ENCODE data around the gene ABCC1.

Gene ABCC1

DNA sequence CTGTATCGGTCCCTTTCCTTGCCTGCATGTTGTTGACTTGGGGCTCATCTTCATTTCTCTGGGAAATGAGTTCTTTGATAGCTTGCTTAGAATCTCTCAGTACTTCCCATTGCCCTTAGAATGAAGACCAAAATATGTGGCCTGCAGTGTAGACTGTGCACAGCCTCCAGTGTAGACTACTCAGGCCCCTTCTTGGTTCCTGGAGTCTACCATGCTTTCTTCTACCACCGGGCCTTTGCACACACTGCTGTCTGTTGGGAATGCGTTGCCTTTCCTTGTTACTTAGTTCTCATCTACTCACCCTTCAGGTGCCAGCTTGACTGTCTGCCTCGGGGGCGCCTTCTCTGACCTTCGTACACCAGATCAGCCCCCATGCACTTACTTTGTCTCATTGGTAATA is 82.0 kb downstream of the ABCC1 start:
- no peaks in the 10 kb centered on the region for H3K27me3 ChIP-seq (ENCODE audit: control insufficient read depth, insufficient read depth, low read length)
- H3K4me3 ChIP-seq (ENCODE audit: low read length), result no peak overlapping the region
- H3K4me1 ChIP-seq (ENCODE audit: control insufficient read depth, insufficient read depth, low read length), result peaks cover 31% of the 10 kb centered on the region
- H3K9me3 ChIP-seq (ENCODE audit: control insufficient read depth, low read length), result no peaks in the 10 kb centered on the region
- H3K36me3 ChIP-seq (ENCODE audit: control insufficient read depth, insufficient read depth, low read length), result no peaks in the 10 kb centered on the region
- no peak overlapping the region for H3K9ac ChIP-seq (ENCODE audit: low read length)

DNA sequence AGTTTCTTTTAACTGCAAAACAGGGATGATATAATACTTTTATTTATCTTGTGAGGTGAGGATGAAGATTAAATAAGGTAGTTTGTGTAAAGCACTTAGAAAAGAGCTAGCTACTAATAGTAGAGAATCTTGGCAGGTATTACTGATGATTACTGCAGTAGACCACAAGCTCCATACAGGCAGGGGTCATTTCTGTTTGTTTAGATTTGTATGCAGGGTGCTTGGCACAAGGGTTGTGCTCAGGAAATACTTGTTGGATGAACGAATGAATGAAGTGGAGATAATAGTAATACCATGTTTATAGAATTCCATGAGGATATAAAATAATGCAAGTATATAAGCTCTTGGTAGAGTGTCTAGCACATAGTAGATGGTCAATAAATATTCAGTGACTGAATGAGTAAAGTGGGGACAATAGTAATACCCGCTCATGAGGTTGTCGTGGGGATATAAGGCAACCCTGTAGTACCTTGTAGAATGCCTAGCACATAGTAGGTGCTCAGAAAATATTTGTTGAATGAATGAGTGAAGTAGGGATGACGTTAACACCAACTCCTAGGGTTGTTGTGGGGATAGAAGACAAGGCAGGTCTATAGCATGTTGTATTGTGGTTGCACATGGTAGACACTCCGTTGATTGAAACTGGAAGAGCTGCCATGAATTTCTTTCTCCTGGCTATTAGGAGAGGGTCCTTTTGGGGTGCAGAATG is 83.0 kb downstream of the ABCC1 start:
- H3K27me3 ChIP-seq (ENCODE audit: control insufficient read depth, insufficient read depth, low read length), result no peaks in the 10 kb centered on the region
- H3K9ac ChIP-seq (ENCODE audit: low read length), result no peak overlapping the region
- no peaks in the 10 kb centered on the region for H3K36me3 ChIP-seq (ENCODE audit: control insufficient read depth, insufficient read depth, low read length)
- peaks cover 23% of the 10 kb centered on the region for H3K4me1 ChIP-seq (ENCODE audit: control insufficient read depth, insufficient read depth, low read length)
- no peak overlapping the region for H3K4me3 ChIP-seq (ENCODE audit: low read length)
- H3K9me3 ChIP-seq (ENCODE audit: control insufficient read depth, low read length), result no peaks in the 10 kb centered on the region

DNA sequence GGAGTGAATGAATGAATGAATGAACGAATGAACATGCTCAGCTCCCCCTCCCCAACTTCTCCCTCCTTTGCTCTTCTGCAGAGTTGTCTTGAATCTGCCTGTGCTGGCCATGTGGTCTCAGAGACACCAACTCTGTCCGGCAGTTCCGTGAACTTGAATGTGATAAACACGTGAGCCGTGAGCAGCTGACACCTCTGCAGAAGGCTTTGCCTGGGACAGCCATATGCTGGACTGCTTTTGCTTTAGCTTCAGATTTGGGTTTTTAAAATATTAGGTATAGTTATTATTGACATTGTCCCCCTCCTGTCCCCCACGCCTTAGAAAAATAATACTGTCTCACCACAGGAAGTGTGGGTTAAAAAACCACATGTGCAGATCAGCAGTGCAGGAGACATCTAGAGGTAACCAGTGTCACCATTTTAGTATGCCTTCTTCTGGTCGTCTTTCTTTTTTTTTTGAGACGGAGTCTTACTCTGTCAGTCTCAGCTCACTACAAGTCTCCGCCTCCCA is 83.8 kb downstream of the ABCC1 start:
- Histone ChIP-seq H3K4me3 (ENCODE audit: low read length) (no peak overlapping the region), H3K9me3 (ENCODE audit: control insufficient read depth, low read length) (no peaks in the 10 kb centered on the region), H3K36me3 (ENCODE audit: control insufficient read depth, insufficient read depth, low read length) (no peaks in the 10 kb centered on the region), H3K4me1 (ENCODE audit: control insufficient read depth, insufficient read depth, low read length) (peaks cover 16% of the 10 kb centered on the region), H3K27me3 (ENCODE audit: control insufficient read depth, insufficient read depth, low read length) (no peaks in the 10 kb centered on the region), H3K9ac (ENCODE audit: low read length) (no peak overlapping the region)

DNA sequence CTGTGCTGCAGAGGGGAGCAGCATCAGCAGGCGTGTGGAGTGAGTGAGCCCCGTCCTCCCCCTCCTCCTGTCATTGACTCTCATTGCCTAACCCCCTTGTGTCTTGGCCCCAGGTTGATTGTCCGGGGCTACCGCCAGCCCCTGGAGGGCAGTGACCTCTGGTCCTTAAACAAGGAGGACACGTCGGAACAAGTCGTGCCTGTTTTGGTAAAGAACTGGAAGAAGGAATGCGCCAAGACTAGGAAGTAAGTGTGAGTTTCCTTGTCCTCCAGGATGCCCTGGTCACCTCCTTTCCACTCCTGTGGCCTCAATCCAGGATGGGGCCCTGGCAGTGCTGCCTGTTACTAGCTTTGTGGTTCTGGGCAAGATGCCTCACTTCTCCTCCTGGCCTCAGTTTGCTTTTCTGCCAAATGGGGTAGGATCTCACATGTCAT is 87.0 kb downstream of the ABCC1 start:
- Histone ChIP-seq H3K36me3 (ENCODE audit: control insufficient read depth, insufficient read depth, low read length) (no peaks in the 10 kb centered on the region), H3K9me3 (ENCODE audit: control insufficient read depth, low read length) (no peaks in the 10 kb centered on the region), H3K27me3 (ENCODE audit: control insufficient read depth, insufficient read depth, low read length) (no peaks in the 10 kb centered on the region), H3K4me1 (ENCODE audit: control insufficient read depth, insufficient read depth, low read length) (no peaks in the 10 kb centered on the region), H3K4me3 (ENCODE audit: low read length) (no peak overlapping the region), H3K9ac (ENCODE audit: low read length) (no peak overlapping the region)

DNA sequence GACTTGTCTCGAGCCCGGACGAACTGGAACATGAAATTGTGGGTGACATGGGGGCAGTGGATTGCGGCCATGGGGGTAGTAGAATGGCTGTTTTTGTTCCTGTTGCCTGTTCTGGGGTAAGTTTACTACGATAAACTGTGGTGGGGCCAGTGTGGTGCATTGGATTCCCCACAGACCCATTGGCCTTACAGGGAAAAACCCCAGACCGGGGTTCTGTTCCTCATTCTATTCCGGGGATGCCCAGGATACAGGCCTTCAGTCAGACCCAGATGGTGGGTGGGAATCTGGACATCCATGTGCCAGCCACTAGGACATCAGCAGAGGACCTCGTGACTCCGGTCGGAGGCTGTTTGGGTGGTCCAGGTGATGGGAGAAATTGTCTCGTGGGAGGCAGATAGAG is 88.1 kb downstream of the ABCC1 start:
- H3K4me3 ChIP-seq (ENCODE audit: low read length), result no peak overlapping the region
- no peaks in the 10 kb centered on the region for H3K27me3 ChIP-seq (ENCODE audit: control insufficient read depth, insufficient read depth, low read length)
- H3K36me3 ChIP-seq (ENCODE audit: control insufficient read depth, insufficient read depth, low read length), result no peaks in the 10 kb centered on the region
- H3K9ac ChIP-seq (ENCODE audit: low read length), result no peak overlapping the region
- H3K4me1 ChIP-seq (ENCODE audit: control insufficient read depth, insufficient read depth, low read length), result no peaks in the 10 kb centered on the region
- H3K9me3 ChIP-seq (ENCODE audit: control insufficient read depth, low read length), result no peaks in the 10 kb centered on the region

DNA sequence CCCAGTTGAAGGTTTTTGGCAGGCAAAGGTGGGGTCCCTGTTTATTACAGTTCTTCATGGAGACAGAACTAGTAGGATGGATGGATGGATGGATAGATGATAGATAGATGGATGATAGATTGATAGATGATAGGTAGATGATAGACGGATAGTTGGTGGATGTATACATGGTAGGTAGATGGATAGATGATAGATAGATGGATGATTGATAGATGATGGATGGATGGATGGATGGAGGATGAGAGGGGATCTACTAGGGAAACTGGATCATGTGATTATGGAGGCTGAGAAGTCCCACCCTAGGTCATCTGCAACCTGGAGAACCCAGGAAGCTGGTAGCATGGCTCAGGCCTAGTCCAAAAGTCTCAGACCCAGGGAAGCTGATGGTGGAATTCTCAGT is 88.6 kb downstream of the ABCC1 start:
- Histone ChIP-seq H3K36me3 (ENCODE audit: control insufficient read depth, insufficient read depth, low read length) (no peaks in the 10 kb centered on the region), H3K27me3 (ENCODE audit: control insufficient read depth, insufficient read depth, low read length) (no peaks in the 10 kb centered on the region), H3K9ac (ENCODE audit: low read length) (no peak overlapping the region)

DNA sequence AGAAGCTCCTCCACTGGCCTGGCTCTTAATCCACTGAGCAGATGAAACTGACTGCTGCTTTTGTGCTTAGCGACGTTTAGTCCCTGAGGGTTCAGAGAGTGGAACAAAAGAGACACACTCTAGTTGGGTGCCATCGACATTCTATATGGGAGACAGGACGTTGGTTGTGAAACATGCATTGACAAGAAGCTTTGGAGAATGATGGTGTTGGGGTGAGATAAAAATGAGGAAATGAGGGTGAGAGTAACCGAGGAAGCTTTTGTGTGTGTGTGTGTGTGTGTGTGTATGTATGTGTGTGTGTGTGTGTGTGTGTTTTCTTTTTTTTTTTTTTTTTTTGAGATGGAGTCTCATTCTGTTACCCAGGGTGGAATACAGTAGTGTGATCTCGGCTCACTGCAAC is 89.5 kb downstream of the ABCC1 start:
- no peak overlapping the region for H3K4me3 ChIP-seq (ENCODE audit: low read length)
- no peak overlapping the region for H3K9ac ChIP-seq (ENCODE audit: low read length)
- no peaks in the 10 kb centered on the region for H3K4me1 ChIP-seq (ENCODE audit: control insufficient read depth, insufficient read depth, low read length)
- no peaks in the 10 kb centered on the region for H3K9me3 ChIP-seq (ENCODE audit: control insufficient read depth, low read length)
- no peaks in the 10 kb centered on the region for H3K36me3 ChIP-seq (ENCODE audit: control insufficient read depth, insufficient read depth, low read length)
- H3K27me3 ChIP-seq (ENCODE audit: control insufficient read depth, insufficient read depth, low read length), result no peaks in the 10 kb centered on the region

More for the DNA sequence above, 88.6 kb downstream of the ABCC1 start:
- Histone ChIP-seq H3K9me3 (ENCODE audit: control insufficient read depth, low read length) (no peaks in the 10 kb centered on the region), H3K4me1 (ENCODE audit: control insufficient read depth, insufficient read depth, low read length) (no peaks in the 10 kb centered on the region), H3K4me3 (ENCODE audit: low read length) (no peak overlapping the region)

DNA sequence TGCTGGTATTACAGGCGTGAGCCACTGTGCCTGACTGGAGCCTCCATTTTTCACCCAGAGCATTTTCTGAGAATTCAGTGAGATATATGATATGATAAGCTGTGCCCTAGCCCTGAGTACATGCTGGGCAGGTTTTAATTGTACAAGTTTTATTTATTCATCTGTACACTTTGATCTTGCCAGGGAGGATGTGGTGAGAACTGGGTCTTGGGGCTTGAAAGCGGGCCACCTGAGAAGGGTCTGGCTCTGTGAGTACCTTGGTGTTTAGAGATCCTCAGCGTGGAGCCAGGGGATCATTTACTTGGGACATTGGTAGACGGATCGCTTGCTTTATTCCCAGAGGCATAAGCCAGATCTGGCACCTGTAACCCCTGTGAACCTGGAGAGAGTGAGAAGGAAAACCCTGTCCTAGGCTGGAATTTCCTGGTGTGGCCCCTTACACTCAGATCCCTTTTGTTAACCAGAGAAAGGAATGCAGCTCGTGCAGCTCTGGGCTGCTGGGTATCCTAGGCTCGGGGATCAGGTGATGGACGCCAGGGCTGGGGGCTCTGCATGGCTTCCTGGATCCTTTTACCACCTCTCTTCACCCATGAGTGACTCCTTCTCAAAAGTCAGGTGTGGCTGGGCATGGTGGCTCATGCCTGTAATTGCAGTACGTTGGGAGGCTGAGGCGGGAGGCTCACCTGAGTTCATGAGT is 91.9 kb downstream of the ABCC1 start:
- Histone ChIP-seq H3K36me3 (ENCODE audit: control insufficient read depth, insufficient read depth, low read length) (peaks cover 6% of the 10 kb centered on the region), H3K27me3 (ENCODE audit: control insufficient read depth, insufficient read depth, low read length) (no peaks in the 10 kb centered on the region), H3K9ac (ENCODE audit: low read length) (no peak overlapping the region), H3K4me1 (ENCODE audit: control insufficient read depth, insufficient read depth, low read length) (no peaks in the 10 kb centered on the region), H3K9me3 (ENCODE audit: control insufficient read depth, low read length) (no peaks in the 10 kb centered on the region), H3K4me3 (ENCODE audit: low read length) (no peak overlapping the region)

DNA sequence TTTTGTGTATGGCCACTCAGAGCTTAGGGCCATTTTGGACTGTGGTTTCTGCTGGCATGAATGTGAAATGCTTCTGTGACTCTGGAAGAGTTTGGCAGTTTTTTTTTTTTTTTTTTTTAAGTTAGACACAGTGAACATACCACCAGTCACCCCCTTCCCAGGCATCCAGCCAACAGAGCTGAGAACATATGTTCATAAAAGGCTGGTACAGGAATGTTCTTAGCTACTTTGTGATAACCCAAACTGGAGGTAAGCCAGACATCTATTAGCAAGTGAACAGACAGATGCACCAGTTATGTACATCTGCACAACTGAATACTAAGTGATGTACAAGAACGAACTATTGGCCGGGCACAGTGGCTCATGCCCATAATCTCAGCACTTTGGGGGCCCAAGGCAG is 92.7 kb downstream of the ABCC1 start:
- Histone ChIP-seq H3K36me3 (ENCODE audit: control insufficient read depth, insufficient read depth, low read length) (peaks cover 6% of the 10 kb centered on the region), H3K4me1 (ENCODE audit: control insufficient read depth, insufficient read depth, low read length) (no peaks in the 10 kb centered on the region), H3K4me3 (ENCODE audit: low read length) (no peak overlapping the region), H3K9me3 (ENCODE audit: control insufficient read depth, low read length) (no peaks in the 10 kb centered on the region), H3K27me3 (ENCODE audit: control insufficient read depth, insufficient read depth, low read length) (no peaks in the 10 kb centered on the region), H3K9ac (ENCODE audit: low read length) (no peak overlapping the region)

DNA sequence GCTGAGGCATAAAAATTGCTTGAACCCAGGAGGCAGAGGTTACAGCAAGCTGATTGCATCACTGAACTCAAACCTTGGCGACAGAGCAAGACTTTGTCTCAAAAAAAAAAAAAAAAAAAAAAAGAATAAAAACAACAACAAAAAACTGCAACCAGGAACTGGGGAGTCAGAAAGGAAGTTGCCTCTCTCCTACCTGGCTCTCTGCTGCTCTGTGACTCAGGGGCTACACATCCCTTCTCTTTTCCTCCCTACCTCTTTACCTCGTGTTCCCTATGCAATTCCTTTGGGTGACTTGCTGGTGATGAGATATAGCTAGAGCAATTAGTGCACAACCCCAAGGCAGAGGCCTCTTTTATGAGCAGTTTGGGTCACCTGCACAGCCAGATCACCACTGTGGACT is 95.9 kb downstream of the ABCC1 start:
- H3K36me3 ChIP-seq (ENCODE audit: control insufficient read depth, insufficient read depth, low read length), result peaks cover 6% of the 10 kb centered on the region
- no peaks in the 10 kb centered on the region for H3K9me3 ChIP-seq (ENCODE audit: control insufficient read depth, low read length)
- no peaks in the 10 kb centered on the region for H3K27me3 ChIP-seq (ENCODE audit: control insufficient read depth, insufficient read depth, low read length)
- no peak overlapping the region for H3K4me3 ChIP-seq (ENCODE audit: low read length)
- H3K9ac ChIP-seq (ENCODE audit: low read length), result no peak overlapping the region
- H3K4me1 ChIP-seq (ENCODE audit: control insufficient read depth, insufficient read depth, low read length), result no peaks in the 10 kb centered on the region

DNA sequence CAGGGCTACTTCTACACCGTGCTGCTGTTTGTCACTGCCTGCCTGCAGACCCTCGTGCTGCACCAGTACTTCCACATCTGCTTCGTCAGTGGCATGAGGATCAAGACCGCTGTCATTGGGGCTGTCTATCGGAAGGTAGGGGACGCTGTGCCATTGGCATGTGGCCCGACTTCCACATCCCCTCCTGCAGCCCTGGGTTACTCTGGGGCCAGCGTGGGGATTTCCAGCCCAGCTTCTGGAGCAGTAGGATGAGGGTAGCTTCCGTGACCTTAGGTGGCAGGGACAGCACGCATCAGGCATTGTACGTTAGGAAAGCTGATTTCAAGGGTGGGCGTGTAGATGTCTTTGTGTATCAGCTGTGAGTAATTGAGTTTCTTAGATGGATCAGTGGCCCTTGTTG is 96.5 kb downstream of the ABCC1 start:
- Histone ChIP-seq H3K9me3 (ENCODE audit: control insufficient read depth, low read length) (no peaks in the 10 kb centered on the region), H3K27me3 (ENCODE audit: control insufficient read depth, insufficient read depth, low read length) (no peaks in the 10 kb centered on the region), H3K9ac (ENCODE audit: low read length) (no peak overlapping the region), H3K36me3 (ENCODE audit: control insufficient read depth, insufficient read depth, low read length) (peaks cover 6% of the 10 kb centered on the region), H3K4me3 (ENCODE audit: low read length) (no peak overlapping the region), H3K4me1 (ENCODE audit: control insufficient read depth, insufficient read depth, low read length) (no peaks in the 10 kb centered on the region)

DNA sequence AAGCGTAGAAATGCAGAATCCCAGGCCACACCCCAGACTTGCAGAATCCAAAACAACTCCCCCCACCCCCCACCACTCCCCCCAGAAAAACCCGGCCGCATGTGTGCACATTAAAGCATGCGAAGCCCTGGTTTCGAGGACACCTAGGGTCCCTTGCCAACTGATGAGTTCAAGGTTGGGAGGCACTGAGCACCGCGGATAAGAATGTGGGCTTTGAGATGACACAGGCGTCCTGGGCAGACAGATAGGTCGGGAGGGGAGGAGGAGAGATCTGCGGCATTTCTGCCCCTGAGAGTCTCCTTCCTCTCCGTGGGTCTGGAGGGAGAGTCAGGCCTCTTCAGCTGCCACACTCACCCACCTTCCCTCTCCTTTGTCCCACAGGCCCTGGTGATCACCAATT is 98.3 kb downstream of the ABCC1 start:
- no peak overlapping the region for H3K9ac ChIP-seq (ENCODE audit: low read length)
- no peaks in the 10 kb centered on the region for H3K9me3 ChIP-seq (ENCODE audit: control insufficient read depth, low read length)
- H3K4me3 ChIP-seq (ENCODE audit: low read length), result no peak overlapping the region
- H3K4me1 ChIP-seq (ENCODE audit: control insufficient read depth, insufficient read depth, low read length), result no peaks in the 10 kb centered on the region
- H3K36me3 ChIP-seq (ENCODE audit: control insufficient read depth, insufficient read depth, low read length), result peaks cover 6% of the 10 kb centered on the region
- no peaks in the 10 kb centered on the region for H3K27me3 ChIP-seq (ENCODE audit: control insufficient read depth, insufficient read depth, low read length)
